ENCODE results near the gene OR51B5. TPM values are rescaled to one million over a fixed set of nuclear protein-coding genes. Genes with fewer than 3 reads are reported as not detected.
"Not testable (repeated sequence)": the region's sequence is repeated elsewhere in the genome, so short reads cannot be mapped to it uniquely, and the experiment has no call there.

Gene OR51B5
- total RNA-seq, 1 donor from 2014 or later = not detected

GRCh38 chr11:5366856-5367255 lies 23.5 kb upstream of the OR51B5 start:
- no peaks in the 10 kb centered on the region for H3K36me3 ChIP-seq (ENCODE audit: insufficient read depth, low read length)
- peak overlapping the region; percentile 92 for H3K27ac Mint-ChIP-seq (ENCODE audit: unreplicated experiment)
- no peaks in the 10 kb centered on the region for H3K9me3 Mint-ChIP-seq (ENCODE audit: unreplicated experiment)
- H4K20me1 ChIP-seq (ENCODE audit: insufficient read depth, low read length) = no peaks in the 10 kb centered on the region
- no peak overlapping the region for H2AFZ ChIP-seq (ENCODE audit: low read depth, low read length)
- no peak overlapping the region for H3K4me3 Mint-ChIP-seq (ENCODE audit: unreplicated experiment)
- H3K4me2 ChIP-seq (ENCODE audit: low read length) = peak overlapping the region; percentile 66
- TF ChIP-seq EZH2 (IDR thresholded peaks at IDR 0.05; ENCODE audit: insufficient read depth, low read length) = no peak
- H3K9ac ChIP-seq (ENCODE audit: low read length) = peak overlapping the region; percentile 74
- H3K4me1 ChIP-seq (ENCODE audit: insufficient read depth, low read length) = peaks cover 51% of the 10 kb centered on the region
- H3K4me3 ChIP-seq (ENCODE audit: insufficient read depth, low read depth, low read length) = peak overlapping the region; percentile 9
- H3K36me3 Mint-ChIP-seq (ENCODE audit: low read depth, unreplicated experiment) = no peaks in the 10 kb centered on the region
- H3K27me3 Mint-ChIP-seq (ENCODE audit: low read depth, unreplicated experiment) = no peaks in the 10 kb centered on the region
- H3K79me2 ChIP-seq (ENCODE audit: insufficient read depth, low read length) = no peaks in the 10 kb centered on the region
- H3K9me3 ChIP-seq (ENCODE audit: insufficient read depth, low read depth, low read length) = no peaks in the 10 kb centered on the region
- FAIRE-seq (peak; percentile 59), DNase-seq (ENCODE audit: low read depth) (peak; percentile 44)
- H3K27ac ChIP-seq (ENCODE audit: low read depth, low read length) = peak overlapping the region; percentile 94
- H3K27me3 ChIP-seq (ENCODE audit: insufficient read depth, low read length) = no peaks in the 10 kb centered on the region
- H3K4me1 Mint-ChIP-seq (ENCODE audit: low read depth, unreplicated experiment) = peaks cover 59% of the 10 kb centered on the region

- not testable (repeated sequence) for H2AFZ ChIP-seq (ENCODE audit: low read depth, low read length); H3K27me3 Mint-ChIP-seq (ENCODE audit: low read depth, unreplicated experiment); H4K20me1 ChIP-seq (ENCODE audit: insufficient read depth, low read length); FAIRE-seq; H3K36me3 Mint-ChIP-seq (ENCODE audit: low read depth, unreplicated experiment); DNase-seq (ENCODE audit: low read depth); H3K27me3 ChIP-seq (ENCODE audit: insufficient read depth, low read length); H3K4me3 ChIP-seq (ENCODE audit: insufficient read depth, low read depth, low read length); H3K9me3 Mint-ChIP-seq (ENCODE audit: unreplicated experiment); H3K9me3 ChIP-seq (ENCODE audit: insufficient read depth, low read depth, low read length); H3K36me3 ChIP-seq (ENCODE audit: insufficient read depth, low read length); H3K79me2 ChIP-seq (ENCODE audit: insufficient read depth, low read length)
- peaks cover 53% of the 10 kb centered on the region for H3K4me1 ChIP-seq (ENCODE audit: insufficient read depth, low read length)
- peaks cover 60% of the 10 kb centered on the region for H3K4me1 Mint-ChIP-seq (ENCODE audit: low read depth, unreplicated experiment)
- peak overlapping the region; percentile 67 for H3K4me3 Mint-ChIP-seq (ENCODE audit: unreplicated experiment)
- H3K27ac Mint-ChIP-seq (ENCODE audit: unreplicated experiment) = peak overlapping the region; percentile 92
- peak overlapping the region; percentile 74 for H3K9ac ChIP-seq (ENCODE audit: low read length)
- H3K27ac ChIP-seq (ENCODE audit: low read depth, low read length) = peak overlapping the region; percentile 94
- H3K4me2 ChIP-seq (ENCODE audit: low read length) = peak overlapping the region; percentile 66
Observed at GRCh38 chr11:5366365-5366764, 23.0 kb upstream of the OR51B5 start.

GRCh38 chr11:5364214-5364613 lies 20.9 kb upstream of the OR51B5 start:
- peak; percentile 82 for FAIRE-seq
- peaks cover 56% of the 10 kb centered on the region for H3K4me1 Mint-ChIP-seq (ENCODE audit: low read depth, unreplicated experiment)

More at GRCh38 chr11:5364214-5364613, 20.9 kb upstream of the OR51B5 start:
- Mint-ChIP-seq H3K36me3 (ENCODE audit: low read depth, unreplicated experiment) (no peaks in the 10 kb centered on the region), H3K27me3 (ENCODE audit: low read depth, unreplicated experiment) (no peaks in the 10 kb centered on the region), H3K4me3 (ENCODE audit: unreplicated experiment) (no peak overlapping the region), H3K27ac (ENCODE audit: unreplicated experiment) (peak overlapping the region; percentile 97), H3K9me3 (ENCODE audit: unreplicated experiment) (peaks cover 5% of the 10 kb centered on the region)
- H4K20me1 ChIP-seq (ENCODE audit: insufficient read depth, low read length) = no peaks in the 10 kb centered on the region
- no peaks in the 10 kb centered on the region for H3K36me3 ChIP-seq (ENCODE audit: insufficient read depth, low read length)
- peak overlapping the region; percentile 38 for H3K4me2 ChIP-seq (ENCODE audit: low read length)
- no peaks in the 10 kb centered on the region for H3K9me3 ChIP-seq (ENCODE audit: insufficient read depth, low read depth, low read length)
- DNase-seq (ENCODE audit: low read depth) = peak; percentile 85
- H3K9ac ChIP-seq (ENCODE audit: low read length) = peak overlapping the region; percentile 61
- no peaks in the 10 kb centered on the region for H3K27me3 ChIP-seq (ENCODE audit: insufficient read depth, low read length)
- H3K4me1 ChIP-seq (ENCODE audit: insufficient read depth, low read length) = peaks cover 53% of the 10 kb centered on the region
- no peaks in the 10 kb centered on the region for H3K79me2 ChIP-seq (ENCODE audit: insufficient read depth, low read length)
- TF ChIP-seq, protein P1, sequence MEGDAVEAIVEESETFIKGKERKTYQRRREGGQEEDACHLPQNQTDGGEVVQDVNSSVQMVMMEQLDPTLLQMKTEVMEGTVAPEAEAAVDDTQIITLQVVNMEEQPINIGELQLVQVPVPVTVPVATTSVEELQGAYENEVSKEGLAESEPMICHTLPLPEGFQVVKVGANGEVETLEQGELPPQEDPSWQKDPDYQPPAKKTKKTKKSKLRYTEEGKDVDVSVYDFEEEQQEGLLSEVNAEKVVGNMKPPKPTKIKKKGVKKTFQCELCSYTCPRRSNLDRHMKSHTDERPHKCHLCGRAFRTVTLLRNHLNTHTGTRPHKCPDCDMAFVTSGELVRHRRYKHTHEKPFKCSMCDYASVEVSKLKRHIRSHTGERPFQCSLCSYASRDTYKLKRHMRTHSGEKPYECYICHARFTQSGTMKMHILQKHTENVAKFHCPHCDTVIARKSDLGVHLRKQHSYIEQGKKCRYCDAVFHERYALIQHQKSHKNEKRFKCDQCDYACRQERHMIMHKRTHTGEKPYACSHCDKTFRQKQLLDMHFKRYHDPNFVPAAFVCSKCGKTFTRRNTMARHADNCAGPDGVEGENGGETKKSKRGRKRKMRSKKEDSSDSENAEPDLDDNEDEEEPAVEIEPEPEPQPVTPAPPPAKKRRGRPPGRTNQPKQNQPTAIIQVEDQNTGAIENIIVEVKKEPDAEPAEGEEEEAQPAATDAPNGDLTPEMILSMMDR (IDR thresholded peaks at IDR 0.05; ENCODE audit: insufficient read depth, low read depth, low read length) = no peak
- no peak for TF ChIP-seq EZH2 (IDR thresholded peaks at IDR 0.05; ENCODE audit: insufficient read depth, low read length)
- H3K4me3 ChIP-seq (ENCODE audit: insufficient read depth, low read depth, low read length) = no peak overlapping the region
- H2AFZ ChIP-seq (ENCODE audit: low read depth, low read length) = no peak overlapping the region
- H3K27ac ChIP-seq (ENCODE audit: low read depth, low read length) = peak overlapping the region; percentile 94

All from astrocyte (in vitro differentiated cells and primary cell).